ENCODE results near the gene ENPP7.

GRCh38 chr17:79774561-79774975, 43.8 kb downstream of the ENPP7 start:
- no peak for TF ChIP-seq CTCF (IDR thresholded peaks at IDR 0.05; ENCODE audit: low read depth, low read length)
- no peak for TF ChIP-seq POLR2A (IDR thresholded peaks at IDR 0.05; ENCODE audit: extremely low read depth, insufficient read length)

Data from NB4 (cell line).